HG02642 (cell line): ENCODE data around the gene TRIM22.
"Not testable (repeated sequence)": the region's sequence is repeated elsewhere in the genome, so short reads cannot be mapped to it uniquely, and the experiment has no call there.

Source experiments
- ATAC-seq: cut with Tn5 transposase; IDR thresholded peaks from one replicate; pipeline ENCODE4 v1.9.1; 2021; ENCODE audit warnings: mild to moderate bottlenecking; ENCODE audit not compliant: unreplicated experiment, poor library complexity

Gene TRIM22

DNA sequence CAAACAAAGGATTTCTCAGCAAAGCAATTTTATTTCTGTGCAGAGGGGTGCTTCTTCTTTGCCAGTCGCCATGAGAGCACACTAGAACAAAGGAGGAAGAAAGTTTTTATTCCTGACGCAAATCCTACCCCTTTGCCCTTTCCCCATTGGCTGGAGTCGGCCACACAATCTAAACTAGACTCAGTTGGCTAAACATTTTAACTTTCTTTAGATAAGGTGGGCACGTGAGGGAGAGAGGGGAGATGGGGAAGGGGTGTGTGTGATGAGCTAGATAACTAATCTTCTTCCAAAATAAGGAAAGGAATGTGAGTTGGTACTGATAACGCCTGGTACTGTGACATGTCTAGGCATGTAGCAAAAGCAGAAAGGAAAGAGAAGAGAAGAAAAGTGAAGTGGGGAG, 626 bp downstream of the TRIM22 start:
- no peak for ATAC-seq

- no peak for ATAC-seq
Observed at GRCh38 chr11:5690736-5691135, 1.1 kb downstream of the TRIM22 start.

GRCh38 chr11:5691238-5691963, 1.8 kb downstream of the TRIM22 start:
- ATAC-seq, result not testable (repeated sequence)

GRCh38 chr11:5691964-5692361, 2.4 kb downstream of the TRIM22 start:
- ATAC-seq, result no peak

GRCh38 chr11:5694642-5695041, 5.1 kb downstream of the TRIM22 start:
- ATAC-seq, result no peak

DNA sequence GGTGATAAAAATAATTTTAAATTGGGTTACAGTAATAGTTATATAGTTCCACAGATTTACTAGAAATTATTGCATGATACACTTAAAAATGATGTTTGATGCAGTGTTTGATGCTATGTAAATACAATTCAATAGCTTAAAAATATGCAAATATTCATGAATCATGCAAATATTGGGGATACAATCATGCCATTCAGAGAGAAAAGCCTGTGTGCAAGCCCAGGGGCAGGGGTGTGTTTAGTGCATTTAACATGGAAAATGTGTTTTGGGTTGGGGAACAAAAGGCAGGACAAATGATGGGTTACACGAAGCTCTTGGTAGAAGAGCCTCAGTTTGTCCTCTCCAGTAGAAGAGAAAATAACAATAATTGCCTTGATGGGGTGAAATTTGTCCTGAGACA, 6.0 kb downstream of the TRIM22 start:
- ATAC-seq, result no peak

GRCh38 chr11:5696210-5696609, 6.6 kb downstream of the TRIM22 start:
- no peak for ATAC-seq

DNA sequence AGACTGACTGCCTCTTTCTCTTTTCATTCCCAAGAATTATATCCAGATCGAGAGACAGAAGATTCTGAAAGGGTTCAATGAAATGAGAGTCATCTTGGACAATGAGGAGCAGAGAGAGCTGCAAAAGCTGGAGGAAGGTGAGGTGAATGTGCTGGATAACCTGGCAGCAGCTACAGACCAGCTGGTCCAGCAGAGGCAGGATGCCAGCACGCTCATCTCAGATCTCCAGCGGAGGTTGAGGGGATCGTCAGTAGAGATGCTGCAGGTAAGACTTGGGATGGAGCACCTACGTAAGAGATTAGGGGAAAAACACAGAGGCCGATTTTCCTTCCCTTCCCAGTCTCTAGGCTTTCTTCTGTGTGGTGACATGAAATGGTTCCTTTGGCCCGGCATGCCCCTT, 8.7 kb downstream of the TRIM22 start:
- ATAC-seq, result no peak

DNA sequence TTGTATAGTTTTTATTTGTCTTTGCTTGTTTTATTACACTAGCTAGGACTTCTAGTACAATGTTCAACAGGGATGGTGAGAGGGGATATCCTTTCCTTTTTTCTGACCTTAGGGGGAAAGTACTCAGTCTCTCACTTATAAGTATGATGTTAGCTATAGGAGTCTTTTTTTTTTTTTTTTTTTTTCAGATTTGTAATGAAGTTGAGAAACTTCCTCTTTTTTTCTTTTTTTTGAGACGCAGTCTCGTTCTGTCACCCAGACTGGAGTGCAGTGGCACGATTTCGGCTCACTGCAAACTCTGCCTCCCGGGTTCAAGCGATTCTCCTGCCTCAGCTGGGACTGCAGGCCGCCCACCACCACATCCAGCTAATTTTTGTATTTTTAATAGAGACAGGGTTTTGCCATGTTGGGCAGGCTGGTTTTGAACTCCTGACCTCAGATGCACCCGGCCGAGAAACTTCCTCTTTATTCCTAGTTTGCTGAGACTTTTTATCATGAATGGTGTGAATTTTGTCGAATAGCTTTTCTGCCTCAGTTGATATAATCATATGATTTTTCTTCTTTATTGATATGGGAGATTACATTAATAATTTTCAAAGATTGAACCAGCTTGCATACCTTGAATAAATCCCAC, 10.9 kb downstream of the TRIM22 start:
- no peak for ATAC-seq

- no peak for ATAC-seq
Observed at GRCh38 chr11:5701055-5701577, 11.5 kb downstream of the TRIM22 start.

DNA sequence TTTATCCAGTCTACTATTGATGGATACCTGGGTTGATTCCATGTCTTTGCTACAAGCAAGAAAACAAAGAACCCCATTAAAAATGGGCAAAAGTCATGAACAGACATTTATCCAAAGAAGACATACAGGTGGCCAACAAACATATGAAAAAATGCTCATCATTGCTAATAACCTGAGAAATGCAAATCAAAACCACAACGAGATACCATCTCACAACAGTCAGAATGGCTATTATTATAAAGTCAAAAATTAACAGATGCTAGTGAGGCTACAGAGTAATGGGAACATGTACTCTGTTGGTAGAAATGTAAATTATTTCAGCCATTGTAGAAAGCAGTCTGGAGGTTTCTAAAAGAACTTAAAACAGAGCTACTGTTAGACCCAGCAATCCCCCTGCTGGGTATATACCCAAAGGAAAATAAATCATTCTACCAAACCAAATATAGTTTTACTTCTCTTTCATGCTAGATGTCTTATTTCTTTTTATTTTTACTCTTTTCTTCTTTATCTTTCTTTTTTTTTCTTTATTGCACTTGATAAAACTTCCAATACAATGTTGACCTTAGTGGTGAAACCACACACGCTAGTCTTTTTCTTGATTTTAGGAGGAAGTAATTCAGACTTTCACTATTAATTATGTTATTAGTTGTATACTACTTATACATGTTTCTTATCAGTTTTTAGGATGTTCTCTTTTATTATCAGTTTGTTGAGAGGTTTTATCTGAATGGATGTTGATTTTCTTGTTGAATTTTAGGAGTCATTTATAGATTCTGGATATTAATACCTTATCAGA, 14.3 kb downstream of the TRIM22 start:
- ATAC-seq, result peak; percentile 79

DNA sequence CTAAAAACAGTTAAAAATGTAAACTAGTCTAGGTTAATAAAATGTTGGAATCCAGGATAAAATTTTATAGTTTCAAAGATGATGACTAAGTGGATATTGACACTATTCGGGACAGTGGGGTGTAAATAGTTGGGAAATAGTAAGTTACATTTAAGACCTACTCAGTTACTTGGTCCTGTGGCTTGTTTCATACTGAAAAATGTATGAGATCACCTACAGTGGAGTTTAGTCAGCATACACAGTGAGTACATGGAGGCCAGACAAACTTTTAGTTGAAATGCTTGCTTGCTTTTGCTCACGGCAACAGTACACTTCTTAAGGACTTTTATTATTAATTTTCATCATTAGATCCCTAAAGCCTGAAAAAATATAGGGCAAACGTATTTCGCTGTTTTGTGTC, 16.1 kb downstream of the TRIM22 start:
- ATAC-seq, result no peak

GRCh38 chr11:5712507-5712906, 22.9 kb downstream of the TRIM22 start:
- no peak for ATAC-seq

GRCh38 chr11:5713695-5714094, 24.1 kb downstream of the TRIM22 start:
- no peak for ATAC-seq

GRCh38 chr11:5716518-5716917, 26.9 kb downstream of the TRIM22 start:
- ATAC-seq, result not testable (repeated sequence)

GRCh38 chr11:5719703-5720495, 30.3 kb downstream of the TRIM22 start:
- no peak for ATAC-seq

DNA sequence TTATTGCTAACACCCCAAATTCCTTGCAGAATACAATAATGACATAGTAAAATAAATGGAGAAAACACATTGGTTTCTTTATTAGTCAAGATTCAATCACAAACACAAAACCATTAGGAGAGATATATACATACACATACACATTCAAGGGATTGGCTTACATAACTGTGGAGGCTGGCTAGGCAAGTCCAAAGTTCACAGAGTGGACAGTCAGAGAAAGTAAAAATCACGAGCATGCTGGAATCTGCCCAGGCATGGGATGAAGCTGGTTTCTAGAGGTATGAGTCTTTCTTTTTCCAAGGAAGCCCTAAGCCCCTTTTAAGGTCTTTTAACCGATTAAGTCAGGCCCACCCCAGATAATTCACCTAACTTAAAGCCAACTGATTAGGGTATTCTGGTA, 33.0 kb downstream of the TRIM22 start:
- ATAC-seq, result no peak

- ATAC-seq, result no peak
Observed at GRCh38 chr11:5726351-5726750, 36.8 kb downstream of the TRIM22 start.

DNA sequence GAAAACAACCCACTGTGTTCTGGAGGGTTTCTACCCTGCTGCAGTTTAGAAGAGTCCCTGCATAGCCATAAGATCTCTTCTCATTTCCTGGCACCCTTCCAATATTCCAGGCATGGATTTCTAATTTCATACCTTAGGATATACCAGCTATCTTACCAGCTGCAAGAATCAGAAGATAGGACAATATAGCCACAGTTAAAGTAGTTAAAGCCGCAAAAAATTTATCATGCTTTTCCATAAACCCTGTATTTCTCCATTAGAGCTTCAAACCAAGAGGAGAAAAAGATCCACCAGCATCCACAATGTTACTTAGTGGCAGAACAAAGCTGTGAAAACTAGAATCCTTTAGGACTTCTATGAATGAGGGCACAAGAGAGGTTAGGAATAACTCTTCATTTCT, 38.1 kb downstream of the TRIM22 start:
- ATAC-seq, result no peak

GRCh38 chr11:5736396-5736795, 46.8 kb downstream of the TRIM22 start, which contains the start of gene OR56B1:
TSS of gene OR56B1 (plus strand) at chr11:5736448. CDS start at chr11:5736517, 69 bp downstream.
- no peak for ATAC-seq
